Endothelial cell of umbilical vein (primary cell): ENCODE results near the gene CELF2. TPM values are rescaled to one million over a fixed set of nuclear protein-coding genes. Genes with fewer than 3 reads are reported as not detected.

Source experiments
- BruUV-seq: library from RNA; stranded (reverse); fragments of 400-500 nt; replicated peaks from 2 replicates; lab custom pipeline; 2021; lab: Mats Ljungman, UMichigan
- CTCF ChIA-PET: fragments of 300-600, 350-600 bp; sonication (Branson Sonifier 250); formaldehyde crosslinking; loops from one replicate; lab custom pipeline; 2021; ENCODE audit warnings: antibody characterized with exemption, inconsistent platforms; lab: Charles Lee
- POLR2A ChIA-PET: fragments of 300-600, 350-600 bp; sonication (Branson Sonifier 250); formaldehyde crosslinking; loops from one replicate; lab custom pipeline; 2021; ENCODE audit warnings: antibody characterized with exemption, inconsistent platforms; lab: Charles Lee
- DNase-seq: peaks from one replicate; pipeline ENCODE4 v3.0.0-alpha.2; 2011; ENCODE audit warnings: low read depth, low spot score
- FAIRE-seq: peaks from 2 replicates; lab custom pipeline; 2011; peaks lifted over from hg19 to GRCh38; lab: Jason Lieb, UNC
- H2AFZ ChIP-seq: 2 replicates; pipeline ENCODE4 v1.6.0; 2012; ENCODE audit warnings: low read depth, low read length, control low read depth, inconsistent platforms
- H3K27ac ChIP-seq: 2 replicates; pipeline ENCODE4 v1.5.1; 2011; ENCODE audit warnings: low read depth, mild to moderate bottlenecking, control low read depth, low read length, moderate library complexity; ENCODE audit not compliant: insufficient read depth
- H3K27me3 ChIP-seq, 2 experiments: 2 replicates each; pipeline versions ENCODE4 v1.6.0 to v1.6.1; 2011; ENCODE audit warnings: low read length in 2 of 2, mixed read lengths in 1 of 2; ENCODE audit not compliant: control insufficient read depth in 2 of 2, insufficient read depth in 2 of 2
- H3K36me3 ChIP-seq, 2 experiments: 2 replicates in 1 of 2; 3 replicates in 1 of 2; pipeline ENCODE4 v1.5.1; 2011; ENCODE audit warnings: low read length in 2 of 2, mild to moderate bottlenecking in 1 of 2, moderate library complexity in 1 of 2; ENCODE audit not compliant: control insufficient read depth in 2 of 2, insufficient read depth in 2 of 2; ENCODE audit errors: extremely low read depth in 1 of 2
- H3K4me1 ChIP-seq: 3 replicates; pipeline ENCODE4 v1.5.1; 2011; ENCODE audit warnings: mild to moderate bottlenecking, low read length; ENCODE audit not compliant: control insufficient read depth, insufficient read depth; ENCODE audit errors: extremely low read depth
- H3K4me2 ChIP-seq: 2 replicates; pipeline ENCODE4 v1.6.1; 2011; ENCODE audit warnings: low read length, control low read depth, mixed read lengths; ENCODE audit not compliant: insufficient read depth
- H3K4me3 ChIP-seq, 3 experiments: fragments of 200-600 bp in 1 of 3; sonication (generic), shearing (Covaris generic) in 1 of 3; replicated peaks in 1 of 3; 2 replicates each; pipeline ENCODE4 v1.5.1; 2011 to 2016; ENCODE audit warnings: control low read depth in 3 of 3, low read length in 3 of 3, mild to moderate bottlenecking in 2 of 3, inconsistent platforms in 1 of 3, low read depth in 1 of 3, moderate library complexity in 1 of 3; ENCODE audit not compliant: insufficient read depth in 1 of 3
- H3K79me2 ChIP-seq: 2 replicates; pipeline ENCODE4 v1.6.0; 2012; ENCODE audit warnings: low read length, inconsistent platforms; ENCODE audit not compliant: control insufficient read depth, insufficient read depth
- H3K9ac ChIP-seq: replicated peaks from 2 replicates; pipeline ENCODE3; 2011; ENCODE audit warnings: low read length, control low read depth; ENCODE audit not compliant: insufficient read depth; ENCODE audit errors: extremely low read depth
- H3K9me1 ChIP-seq: replicated peaks from 3 replicates; pipeline ENCODE4 v1.6.0; 2011; ENCODE audit warnings: mild to moderate bottlenecking, low read length; ENCODE audit not compliant: control insufficient read depth, insufficient read depth; ENCODE audit errors: extremely low read depth
- H3K9me3 ChIP-seq: replicated peaks from 2 replicates; pipeline ENCODE4 v1.5.1; 2012; ENCODE audit warnings: low read length, inconsistent platforms; ENCODE audit not compliant: control insufficient read depth, insufficient read depth
- H4K20me1 ChIP-seq: replicated peaks from 2 replicates; pipeline ENCODE3; 2011; ENCODE audit warnings: mild to moderate bottlenecking, low read length; ENCODE audit not compliant: control insufficient read depth, insufficient read depth; ENCODE audit errors: extremely low read depth
- EZH2 ChIP-seq: IDR thresholded peaks from 2 replicates; pipeline ENCODE4 v1.6.1; 2012; ENCODE audit warnings: borderline replicate concordance, low read depth, mild to moderate bottlenecking, moderate library complexity, low read length, inconsistent platforms; ENCODE audit not compliant: severe bottlenecking
- FOS ChIP-seq: IDR thresholded peaks from 2 replicates; pipeline ENCODE4 v1.6.1; 2011; ENCODE audit warnings: mild to moderate bottlenecking, low read length, moderate library complexity, borderline replicate concordance; ENCODE audit not compliant: insufficient read depth
- GATA2 ChIP-seq: IDR thresholded peaks from 2 replicates; pipeline ENCODE4 v1.7.0; 2011; ENCODE audit warnings: low read depth, mild to moderate bottlenecking, moderate library complexity, mixed read lengths, low read length; ENCODE audit not compliant: insufficient read length, insufficient read depth
- JUN ChIP-seq: IDR thresholded peaks from 2 replicates; pipeline ENCODE4 v1.6.1; 2011; ENCODE audit warnings: borderline replicate concordance, low read depth; ENCODE audit not compliant: insufficient read length, insufficient read depth
- MYC ChIP-seq: IDR thresholded peaks from one replicate; pipeline ENCODE4 v1.6.1; 2011; ENCODE audit warnings: mild to moderate bottlenecking, low read depth, low read length
- POLR2A ChIP-seq: IDR thresholded peaks from 2 replicates; pipeline ENCODE4 v1.6.1; 2012; ENCODE audit warnings: low read depth, mild to moderate bottlenecking, control low read depth, low read length
- POLR2AphosphoS5 ChIP-seq: IDR thresholded peaks from 2 replicates; pipeline ENCODE4 v1.6.1; 2012; ENCODE audit warnings: low read depth, mild to moderate bottlenecking, control low read depth, low read length, moderate library complexity; ENCODE audit not compliant: insufficient read depth
- dilution Hi-C: fragments of 300-500 bp; cut with MboI; formaldehyde crosslinking; loops from one replicate; pipeline ENCODE4 v1.15.0; 2019; ENCODE audit warnings: low sequenced_read_pairs; ENCODE audit not compliant: extremely low pct_ligation_motif_present
- intact Hi-C: fragments of 100-400 bp; cut with micrococcal nuclease; formaldehyde crosslinking; loops from one replicate; pipeline ENCODE4 v1.10.0; 2022
- polyA plus RNA-seq, 4 experiments: library from polyadenylated mRNA; depleted of rRNA in 3 of 4; stranded (reverse) in 3 of 4; unstranded in 1 of 4; fragments of >200 nt; gene quantifications; 2 replicates each; pipeline versions ENCODE4 v1.2.1 to v1.2.3, GENCODE V29; 2011 to 2012; ENCODE audit warnings: missing spikeins in 1 of 4
- total RNA-seq: library from RNA; stranded (reverse); gene quantifications from 2 replicates; pipeline ENCODE4 v1.2.3, GENCODE V29; 2021
- TF ChIP-seq, protein P1 (sequence below): IDR thresholded peaks from 2 replicates; pipeline ENCODE4 v1.6.1; 2011; ENCODE audit not compliant: insufficient read depth, insufficient read length
- TF ChIP-seq, protein P2 (sequence below), 2 donors: IDR thresholded peaks; 1 replicate in 1 of 2; 2 replicates in 1 of 2; pipeline ENCODE4 v1.5.1; 2011; ENCODE audit warnings: low read length in 2 of 2, mild to moderate bottlenecking in 2 of 2, moderate library complexity in 2 of 2, control low read depth in 1 of 2, inconsistent platforms in 1 of 2, low read depth in 1 of 2; ENCODE audit not compliant: insufficient read depth in 1 of 2; ENCODE audit errors: extremely low read depth in 1 of 2

Gene CELF2
- total and polyA plus RNA-seq, 2 donors (not counting 3 experiments of a cell fraction or from before 2014, with no cell fraction given) = 21.6 to 42.6 TPM

DNA sequence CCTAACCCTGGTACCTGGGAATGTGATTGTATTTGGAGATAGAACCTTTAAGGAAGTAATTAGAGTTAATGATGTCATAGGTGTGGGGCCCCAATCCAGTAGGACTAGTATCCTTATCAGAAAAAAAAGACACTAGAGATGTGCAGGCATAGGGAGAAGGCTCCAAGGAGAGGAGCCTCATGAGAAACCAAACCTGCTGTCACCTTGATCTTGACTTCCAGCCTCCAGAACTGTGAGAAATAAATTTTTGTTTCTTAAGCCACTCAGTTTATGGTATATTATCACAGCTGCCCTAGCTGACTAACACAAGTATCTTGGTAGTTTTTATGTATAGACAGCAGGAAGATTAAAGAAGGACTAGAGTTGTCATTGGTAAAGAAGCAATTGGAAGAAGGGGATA is 23.9 kb upstream of the CELF2 start:
- dilution Hi-C loops = no loop called here

More for the DNA sequence above, 23.9 kb upstream of the CELF2 start:
- FAIRE-seq = no peak
- Histone ChIP-seq H3K9me3 (no peaks in the 10 kb centered on the region), H2AFZ (no peak overlapping the region), H3K9me1 (no peaks in the 10 kb centered on the region), H4K20me1 (no peaks in the 10 kb centered on the region), H3K9ac (no peak overlapping the region), H3K36me3 (no peaks in the 10 kb centered on the region), H3K79me2 (no peaks in the 10 kb centered on the region), H3K4me2 (no peak overlapping the region), H3K4me1 (no peaks in the 10 kb centered on the region), H3K27ac (no peak overlapping the region), H3K4me3 (no peak overlapping the region), H3K27me3 (peaks cover 0 to 3% of the 10 kb centered on the region in 2 experiments)
- CTCF ChIA-PET = no interaction called here
- BruUV-seq = no TSS peak
- POLR2A ChIA-PET = no interaction called here
- intact Hi-C loops = no loop called here
- TF ChIP-seq EZH2 (no peak), FOS (no peak), POLR2A (no peak), MYC (no peak), GATA2 (no peak), JUN (no peak), POLR2AphosphoS5 (no peak)
- TF ChIP-seq, protein P1, sequence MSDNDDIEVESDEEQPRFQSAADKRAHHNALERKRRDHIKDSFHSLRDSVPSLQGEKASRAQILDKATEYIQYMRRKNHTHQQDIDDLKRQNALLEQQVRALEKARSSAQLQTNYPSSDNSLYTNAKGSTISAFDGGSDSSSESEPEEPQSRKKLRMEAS = no peak
- TF ChIP-seq, protein P2, sequence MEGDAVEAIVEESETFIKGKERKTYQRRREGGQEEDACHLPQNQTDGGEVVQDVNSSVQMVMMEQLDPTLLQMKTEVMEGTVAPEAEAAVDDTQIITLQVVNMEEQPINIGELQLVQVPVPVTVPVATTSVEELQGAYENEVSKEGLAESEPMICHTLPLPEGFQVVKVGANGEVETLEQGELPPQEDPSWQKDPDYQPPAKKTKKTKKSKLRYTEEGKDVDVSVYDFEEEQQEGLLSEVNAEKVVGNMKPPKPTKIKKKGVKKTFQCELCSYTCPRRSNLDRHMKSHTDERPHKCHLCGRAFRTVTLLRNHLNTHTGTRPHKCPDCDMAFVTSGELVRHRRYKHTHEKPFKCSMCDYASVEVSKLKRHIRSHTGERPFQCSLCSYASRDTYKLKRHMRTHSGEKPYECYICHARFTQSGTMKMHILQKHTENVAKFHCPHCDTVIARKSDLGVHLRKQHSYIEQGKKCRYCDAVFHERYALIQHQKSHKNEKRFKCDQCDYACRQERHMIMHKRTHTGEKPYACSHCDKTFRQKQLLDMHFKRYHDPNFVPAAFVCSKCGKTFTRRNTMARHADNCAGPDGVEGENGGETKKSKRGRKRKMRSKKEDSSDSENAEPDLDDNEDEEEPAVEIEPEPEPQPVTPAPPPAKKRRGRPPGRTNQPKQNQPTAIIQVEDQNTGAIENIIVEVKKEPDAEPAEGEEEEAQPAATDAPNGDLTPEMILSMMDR (IDR thresholded peaks at IDR 0.05; ENCODE audit: extremely low read depth in 1 of 2, insufficient read depth in 1 of 2, low read depth in 1 of 2, low read length in 2 of 2) = no peak
- DNase-seq = no peak
